HL-60 (cell line): ENCODE measurements around the gene THRB.

Source experiments
- DNase-seq, 2 experiments: peaks; one replicate each; pipeline ENCODE4 v3.0.0-alpha.2; 2010 to 2020; ENCODE audit warnings: low read depth in 1 of 2, low spot score in 1 of 2
- H3K27ac ChIP-seq: fragments of 250-450 bp; sonication (Bioruptor Pico); replicated peaks from 2 replicates; pipeline ENCODE4 v1.5.1; 2020; ENCODE audit warnings: mild to moderate bottlenecking, moderate library complexity
- H3K27me3 ChIP-seq: fragments of 250-450 bp; sonication (Bioruptor Pico); 2 replicates; pipeline ENCODE4 v1.5.1; 2021; ENCODE audit warnings: mild to moderate bottlenecking, moderate library complexity; ENCODE audit not compliant: insufficient read depth, poor library complexity, severe bottlenecking
- H3K4me3 ChIP-seq: replicated peaks from 2 replicates; pipeline ENCODE4 v1.5.1; 2011; ENCODE audit warnings: mild to moderate bottlenecking, control low read depth, low read length; ENCODE audit not compliant: insufficient read depth
- CTCF ChIP-seq: IDR thresholded peaks from one replicate; pipeline ENCODE4 v1.5.1; 2011; ENCODE audit warnings: low read length, control low read depth, inconsistent platforms; ENCODE audit not compliant: insufficient read depth
- GABPA ChIP-seq: IDR thresholded peaks from 2 replicates; pipeline ENCODE4 v1.6.1; 2012; ENCODE audit warnings: low read depth
- POLR2AphosphoS5 ChIP-seq: IDR thresholded peaks from 2 replicates; pipeline ENCODE4 v1.6.1; 2012; ENCODE audit warnings: low read depth
- REST ChIP-seq: IDR thresholded peaks from 2 replicates; pipeline ENCODE4 v1.6.1; 2012; ENCODE audit warnings: low read depth; ENCODE audit not compliant: insufficient replicate concordance
- SPI1 ChIP-seq: IDR thresholded peaks from 2 replicates; pipeline ENCODE4 v1.6.1; 2012; ENCODE audit warnings: low read depth, mild to moderate bottlenecking, borderline replicate concordance

The THRB gene

GRCh38 chr3:24514119-24514518 is 19.5 kb upstream of the THRB start:
- Histone ChIP-seq H3K27ac (no peak overlapping the region), H3K4me3 (no peak overlapping the region), H3K27me3 (peaks cover 2% of the 10 kb centered on the region)
- no peak for DNase-seq
- TF ChIP-seq POLR2AphosphoS5, result no peak
- TF ChIP-seq SPI1, result no peak
- TF ChIP-seq GABPA, result no peak
- TF ChIP-seq REST, result no peak
- TF ChIP-seq CTCF, result no peak

GRCh38 chr3:24513463-24513862 is 18.8 kb upstream of the THRB start:
- Histone ChIP-seq H3K27me3 (peaks cover 2% of the 10 kb centered on the region), H3K27ac (no peak overlapping the region), H3K4me3 (no peak overlapping the region)
- DNase-seq, result no peak
- TF ChIP-seq REST, result no peak
- no peak for TF ChIP-seq POLR2AphosphoS5
- no peak for TF ChIP-seq SPI1
- TF ChIP-seq GABPA, result no peak
- TF ChIP-seq CTCF, result no peak

- Histone ChIP-seq H3K4me3 (no peak overlapping the region), H3K27ac (no peak overlapping the region), H3K27me3 (peaks cover 2% of the 10 kb centered on the region)
- no peak for DNase-seq
- TF ChIP-seq REST (no peak), CTCF (no peak)
Observed at GRCh38 chr3:24512564-24513197, 18.0 kb upstream of the THRB start.
